Measurements from ENCODE around the gene RCOR2. TPM values are rescaled to one million over a fixed set of nuclear protein-coding genes. Genes with fewer than 3 reads are reported as not detected.

The RCOR2 gene
- total RNA-seq, 1 donor from 2014 or later: 2.1 TPM

- DNase-seq: no peak
Measured at GRCh38 chr11:63907063-63907462, 9.9 kb downstream of the RCOR2 start.

GRCh38 chr11:63906585-63906984 lies 10.4 kb downstream of the RCOR2 start:
- DNase-seq: no peak

GRCh38 chr11:63906087-63906486 lies 10.9 kb downstream of the RCOR2 start:
- no peak for DNase-seq

- DNase-seq: no peak
Measured at GRCh38 chr11:63905179-63905578, 11.8 kb downstream of the RCOR2 start.

GRCh38 chr11:63904743-63905142 lies 12.2 kb downstream of the RCOR2 start:
- DNase-seq: no peak

- DNase-seq: no peak
Measured at GRCh38 chr11:63903884-63904283, 13.1 kb downstream of the RCOR2 start.

- DNase-seq: no peak
Measured at GRCh38 chr11:63901660-63902059, 15.3 kb downstream of the RCOR2 start.

GRCh38 chr11:63897459-63898146 lies 19.4 kb downstream of the RCOR2 start:
- DNase-seq: no peak

- DNase-seq: no peak
Measured at GRCh38 chr11:63896071-63896470, 20.9 kb downstream of the RCOR2 start.

GRCh38 chr11:63893355-63893754 lies 23.6 kb downstream of the RCOR2 start:
- DNase-seq: no peak

GRCh38 chr11:63892228-63892627 lies 24.7 kb downstream of the RCOR2 start:
- DNase-seq: no peak

- DNase-seq: no peak
Measured at GRCh38 chr11:63890368-63890767, 26.6 kb downstream of the RCOR2 start.

GRCh38 chr11:63889344-63889743 lies 27.6 kb downstream of the RCOR2 start:
- DNase-seq: no peak

- no peak for DNase-seq
Measured at GRCh38 chr11:63888170-63889086, 28.5 kb downstream of the RCOR2 start.

- DNase-seq: no peak
Measured at GRCh38 chr11:63887386-63887999, 29.5 kb downstream of the RCOR2 start.

GRCh38 chr11:63884196-63884932 lies 32.6 kb downstream of the RCOR2 start:
- no peak for DNase-seq

GRCh38 chr11:63883791-63884190 lies 33.2 kb downstream of the RCOR2 start:
- no peak for DNase-seq

- DNase-seq: no peak
Measured at GRCh38 chr11:63882555-63883242, 34.3 kb downstream of the RCOR2 start.

GRCh38 chr11:63880403-63880790 lies 36.6 kb downstream of the RCOR2 start:
- no peak for DNase-seq

GRCh38 chr11:63879598-63880402 lies 37.2 kb downstream of the RCOR2 start:
- no peak for DNase-seq
